SH-SY5Y (cell line): ENCODE measurements around the gene PNMA6F.

Experiments
- GATA2 ChIP-seq: IDR thresholded peaks from 2 replicates; pipeline ENCODE4 v1.6.1; 2011; ENCODE audit warnings: mild to moderate bottlenecking, low read depth, low read length
- GATA3 ChIP-seq: IDR thresholded peaks from 2 replicates; pipeline ENCODE4 v1.6.1; 2011; ENCODE audit warnings: low read depth, mild to moderate bottlenecking, low read length, moderate library complexity

DNA sequence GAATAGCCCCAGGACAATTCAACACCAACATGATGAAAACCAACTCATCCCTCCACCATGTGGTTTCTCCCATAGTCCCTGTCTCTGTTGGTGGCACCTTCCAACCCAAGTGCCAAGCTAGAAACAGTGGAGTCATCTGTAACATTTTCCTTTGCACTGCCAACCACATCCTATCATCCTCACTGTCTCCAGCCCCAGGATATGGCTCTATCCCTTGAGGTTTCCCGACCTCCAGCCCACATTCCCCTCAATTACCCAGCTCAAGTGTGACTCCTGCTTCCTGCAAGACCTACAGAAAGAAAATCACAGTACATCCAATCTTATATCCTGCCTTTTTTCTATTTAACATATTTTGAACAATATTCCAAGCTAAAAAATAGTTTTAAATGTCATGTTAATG is 24.2 kb downstream of the PNMA6F start:
- TF ChIP-seq GATA3 (no peak), GATA2 (no peak)
